Measurements from ENCODE around the gene FAM204A. TPM values are rescaled to one million over a fixed set of nuclear protein-coding genes. Genes with fewer than 3 reads are reported as not detected.

The FAM204A gene
- total and polyA plus RNA-seq, 10 of the 15 experiments (the other 5 are each of a cell fraction or from before 2014, with no cell fraction given), result 24.5 to 96.0 (median 67.6) TPM

- TF ChIP-seq ZBTB11 (CRISPR knock-in tag; IDR thresholded peaks at IDR 0.05), result no peak
- TF ChIP-seq RELB (IDR thresholded peaks at IDR 0.05; ENCODE audit: low read depth), result peak; percentile 91
- TF ChIP-seq ELK1 (IDR thresholded peaks at IDR 0.05; ENCODE audit: low read depth, low read length), result peak; percentile 51; the same call in 1 of the 2 replicates
- TF ChIP-seq RBBP5 (conservative IDR thresholded peaks at IDR 0.05), result 0 out of 2 replicates have a peak, but pooled peaks have one; percentile 63
- 0 out of 2 replicates have a peak, but pooled peaks have one; percentile 13 for TF ChIP-seq EED (IDR thresholded peaks at IDR 0.05; ENCODE audit: low read depth)
- peak; percentile 75 for TF ChIP-seq HCFC1 (IDR thresholded peaks at IDR 0.05; ENCODE audit: low read length)
- TF ChIP-seq SPI1 (IDR thresholded peaks at IDR 0.05; ENCODE audit: borderline replicate concordance, insufficient read depth, low read depth, low read length), result peak; percentile 83
- peak; percentile 56; the same call in 1 of the 2 replicates for TF ChIP-seq DPF2 (IDR thresholded peaks at IDR 0.05)
- no peak for TF ChIP-seq TBL1XR1 (IDR thresholded peaks at IDR 0.05; ENCODE audit: low read depth, low read length)
- peak; percentile 57; the same call in 1 of the 3 replicates for TF ChIP-seq POU2F2 (IDR thresholded peaks at IDR 0.05; ENCODE audit: borderline replicate concordance, low read depth, low read length)
- TF ChIP-seq PAX5 (IDR thresholded peaks at IDR 0.05; ENCODE audit: borderline replicate concordance, low read depth, low read length), result no peak; the same call in 1 of the 2 replicates
- TF ChIP-seq POLR2AphosphoS2 (IDR thresholded peaks at IDR 0.05; ENCODE audit: low read depth, low read length), result no peak
- TF ChIP-seq KLF5 (IDR thresholded peaks at IDR 0.05; ENCODE audit: partially characterized antibody), result peak; percentile 70
- TF ChIP-seq CBFB (IDR thresholded peaks at IDR 0.05; ENCODE audit: low read depth), result 0 out of 2 replicates have a peak, but pooled peaks have one; percentile 38
- TF ChIP-seq BMI1 (IDR thresholded peaks at IDR 0.05; ENCODE audit: borderline replicate concordance), result peak; percentile 98
- TF ChIP-seq ZNF207 (IDR thresholded peaks at IDR 0.05; ENCODE audit: borderline replicate concordance), result no peak; the same call in 1 of the 2 replicates
- peak; percentile 95 for TF ChIP-seq MXI1 (IDR thresholded peaks at IDR 0.05; ENCODE audit: low read depth, low read length)
- peak; percentile 61 for TF ChIP-seq IKZF1 (conservative IDR thresholded peaks at IDR 0.05)
- TF ChIP-seq CEBPZ (IDR thresholded peaks at IDR 0.05; ENCODE audit: low read depth, low read length), result no peak
- no peak for TF ChIP-seq WRNIP1 (IDR thresholded peaks at IDR 0.05; ENCODE audit: borderline replicate concordance, low read depth, low read length)
Observed at GRCh38 chr10:118341791-118342637, at the start of gene FAM204A (continued).
